HG03571 (cell line): ENCODE data around the gene STARD10.

Experiments used
- ATAC-seq: cut with Tn5 transposase; IDR thresholded peaks from one replicate; pipeline ENCODE4 v1.9.1; 2021; ENCODE audit not compliant: unreplicated experiment

The STARD10 gene

GRCh38 chr11:72750086-72750485 is 43.8 kb downstream of the STARD10 start:
- no peak for ATAC-seq

GRCh38 chr11:72747289-72747855 is 46.5 kb downstream of the STARD10 start:
- no peak for ATAC-seq

- no peak for ATAC-seq
Observed at GRCh38 chr11:72746821-72747220, 47.0 kb downstream of the STARD10 start.

- no peak for ATAC-seq
Observed at GRCh38 chr11:72745925-72746550, 47.8 kb downstream of the STARD10 start.

GRCh38 chr11:72745511-72745910 is 48.3 kb downstream of the STARD10 start:
- ATAC-seq: no peak

- no peak for ATAC-seq
Observed at GRCh38 chr11:72744474-72744873, 49.4 kb downstream of the STARD10 start.

- peak; percentile 41 for ATAC-seq
Observed at GRCh38 chr11:72743321-72744221, 50.3 kb downstream of the STARD10 start.

- ATAC-seq: no peak
Observed at GRCh38 chr11:72742513-72743320, 51.1 kb downstream of the STARD10 start.

- no peak for ATAC-seq
Observed at GRCh38 chr11:72741849-72742512, 51.9 kb downstream of the STARD10 start.

- no peak for ATAC-seq
Observed at GRCh38 chr11:72741429-72741833, 52.4 kb downstream of the STARD10 start.

GRCh38 chr11:72740562-72741428 is 53.1 kb downstream of the STARD10 start:
- no peak for ATAC-seq

- no peak for ATAC-seq
Observed at GRCh38 chr11:72740060-72740424, 53.8 kb downstream of the STARD10 start.

GRCh38 chr11:72739240-72740059 is 54.4 kb downstream of the STARD10 start:
- ATAC-seq: peak; percentile 3

GRCh38 chr11:72738199-72739141 is 55.4 kb downstream of the STARD10 start:
- ATAC-seq: peak; percentile 35

GRCh38 chr11:72737336-72737735 is 56.5 kb downstream of the STARD10 start:
- ATAC-seq: no peak

- no peak for ATAC-seq
Observed at GRCh38 chr11:72736452-72737069, 57.3 kb downstream of the STARD10 start.

GRCh38 chr11:72735495-72736027 is 58.3 kb downstream of the STARD10 start:
- no peak for ATAC-seq
